K562 (cell line): Measurements from ENCODE around the gene RGS9. TPM values are rescaled to one million over a fixed set of nuclear protein-coding genes. Genes with fewer than 3 reads are reported as not detected.

Source experiments
- ARID1B ChIP-seq: fragments of 450-650 bp; IDR thresholded peaks from 2 replicates; pipeline ENCODE4 v1.6.1; 2016; ENCODE audit warnings: antibody characterized with exemption, mild to moderate bottlenecking, inconsistent platforms
- BDP1 ChIP-seq: IDR thresholded peaks from 3 replicates; pipeline ENCODE4 v1.6.1; 2011; ENCODE audit not compliant: insufficient read length, insufficient read depth
- BRD9 ChIP-seq: fragments of 450-650 bp; IDR thresholded peaks from 2 replicates; pipeline ENCODE4 v1.6.1; 2018; ENCODE audit warnings: low read depth; ENCODE audit not compliant: partially characterized antibody
- MAFF ChIP-seq: IDR thresholded peaks from 2 replicates; pipeline ENCODE4 v1.6.1; 2012; ENCODE audit warnings: low read length, improper control_type of control experiment
- MCM2 ChIP-seq: fragments of 450-650 bp; IDR thresholded peaks from 2 replicates; pipeline ENCODE4 v1.6.1; 2017; ENCODE audit warnings: low read depth, mild to moderate bottlenecking
- MTA3 ChIP-seq: fragments of 450-650 bp; formaldehyde crosslinking; IDR thresholded peaks from 2 replicates; pipeline ENCODE4 v1.6.1; 2017; ENCODE audit warnings: mild to moderate bottlenecking, borderline replicate concordance
- NR2C2 ChIP-seq, 2 experiments: fragments of 200-800 bp in 1 of 2; sonication (Bioruptor generic) in 1 of 2; sonication (generic) in 1 of 2; formaldehyde crosslinking in 1 of 2; IDR thresholded peaks; 2 replicates each; pipeline versions ENCODE4 v1.6.1 to v1.8.0; 2016 to 2022; ENCODE audit warnings: mild to moderate bottlenecking in 1 of 2, missing compliant biosample characterization in 1 of 2, missing genetic modification characterization in 1 of 2, missing genetic modification reagents in 1 of 2
- RBM14 ChIP-seq: fragments of 200-400 bp; formaldehyde crosslinking; IDR thresholded peaks from 2 replicates; pipeline ENCODE4 v1.6.1; 2018; ENCODE audit warnings: low read depth, mild to moderate bottlenecking, low read length, moderate library complexity, borderline replicate concordance; ENCODE audit not compliant: insufficient read depth
- RBM17 ChIP-seq: fragments of 200-400 bp; formaldehyde crosslinking; IDR thresholded peaks from 2 replicates; pipeline ENCODE4 v1.6.1; 2017; ENCODE audit warnings: low read depth, mild to moderate bottlenecking, low read length, borderline replicate concordance
- RFX7 ChIP-seq: fragments of 250-450 bp; sonication (Bioruptor Pico); IDR thresholded peaks from 2 replicates; pipeline ENCODE4 v1.5.1; 2021; ENCODE audit warnings: mild to moderate bottlenecking
- SIN3B ChIP-seq: fragments of 450-650 bp; IDR thresholded peaks from 2 replicates; pipeline ENCODE4 v1.6.1; 2017; ENCODE audit warnings: low read depth, mild to moderate bottlenecking, moderate library complexity
- SP2 ChIP-seq: IDR thresholded peaks from 2 replicates; pipeline ENCODE4 v1.6.1; 2011; ENCODE audit warnings: mild to moderate bottlenecking, low read depth, low read length, moderate library complexity; ENCODE audit not compliant: poor library complexity, severe bottlenecking; ENCODE audit errors: extremely low read depth
- TEAD2 ChIP-seq: fragments of 450-650 bp; IDR thresholded peaks from 2 replicates; pipeline ENCODE4 v1.6.1; 2016; ENCODE audit warnings: missing genetic modification characterization, control low read depth, missing compliant biosample characterization
- TGIF2 ChIP-seq: sonication (generic); formaldehyde crosslinking; IDR thresholded peaks from 2 replicates; pipeline ENCODE4 v1.8.1; 2022; ENCODE audit warnings: mild to moderate bottlenecking, missing genetic modification reagents, moderate library complexity
- ZFP1 ChIP-seq: fragments of 450-650 bp; formaldehyde crosslinking; IDR thresholded peaks from 2 replicates; pipeline ENCODE4 v1.4.0; 2020; ENCODE audit warnings: mild to moderate bottlenecking, mixed read lengths
- ZNF140 ChIP-seq: fragments of 250-450 bp; sonication (Bioruptor Pico); IDR thresholded peaks from 2 replicates; pipeline ENCODE4 v1.8.0; 2021; ENCODE audit warnings: moderate library complexity, mild to moderate bottlenecking, inconsistent platforms
- ZNF764 ChIP-seq: fragments of 250-450 bp; sonication (Bioruptor Pico); IDR thresholded peaks from 2 replicates; pipeline ENCODE4 v1.4.0; 2020; ENCODE audit warnings: low read depth, mild to moderate bottlenecking, moderate library complexity
- polyA plus RNA-seq, 8 experiments: library from polyadenylated mRNA; depleted of rRNA in 4 of 8; stranded (reverse) in 5 of 8; unstranded in 3 of 8; fragments of >200 nt; fragmentation: Nextera tagmentation in 2 of 8; fragmentation: Illumina TruSeq in 1 of 8; extraction: Ambion mirVana in 2 of 8; extraction: Trizol in 1 of 8; gene quantifications; 2 replicates each; pipeline versions ENCODE4 v1.2.1 to v1.2.3, GENCODE V29; 2011 to 2014; ENCODE audit warnings: inconsistent platforms in 1 of 8, missing spikeins in 1 of 8
- total RNA-seq, 7 experiments: library from RNA; depleted of rRNA in 6 of 7; stranded (reverse); fragments of >200 nt in 6 of 7; fragmentation: Illumina TruSeq in 2 of 7; extraction: Trizol in 2 of 7; gene quantifications; 2 replicates each; pipeline versions ENCODE4 v1.2.1 to v1.2.3, GENCODE V29; 2011 to 2021; ENCODE audit warnings: low replicate concordance in 1 of 7
- TF ChIP-seq, protein P1 (sequence below): fragments of 450-650 bp; IDR thresholded peaks from 2 replicates; pipeline ENCODE4 v1.6.1; 2017; ENCODE audit warnings: mild to moderate bottlenecking, moderate library complexity
- TF ChIP-seq, protein P2 (sequence below), 3 experiments: fragments of 200-800 bp in 1 of 3; fragments of 250-450 bp in 1 of 3; fragments of 450-650 bp in 1 of 3; sonication (Bioruptor Pico) in 1 of 3; sonication (Bioruptor generic) in 1 of 3; formaldehyde crosslinking in 1 of 3; IDR thresholded peaks; 2 replicates each; pipeline versions ENCODE4 v1.6.1 to v1.8.0; 2016 to 2022; ENCODE audit warnings: mild to moderate bottlenecking in 2 of 3, missing genetic modification characterization in 2 of 3, missing compliant biosample characterization in 1 of 3, moderate library complexity in 1 of 3
- TF ChIP-seq, protein P3 (sequence below): fragments of 450-650 bp; conservative IDR thresholded peaks from 2 replicates; pipeline ENCODE4 v1.6.1; 2016; ENCODE audit warnings: missing genetic modification characterization, low read depth, mild to moderate bottlenecking, control low read depth, missing compliant biosample characterization
- TF ChIP-seq, protein P4 (sequence below): fragments of 450-650 bp; IDR thresholded peaks from 2 replicates; pipeline ENCODE4 v1.6.1; 2016; ENCODE audit warnings: antibody characterized with exemption

The RGS9 gene
- total and polyA plus RNA-seq, 9 of the 15 experiments (the other 6 are each of a cell fraction or from before 2014, with no cell fraction given), result 0.18 to 1.4 (median 0.55) TPM

DNA sequence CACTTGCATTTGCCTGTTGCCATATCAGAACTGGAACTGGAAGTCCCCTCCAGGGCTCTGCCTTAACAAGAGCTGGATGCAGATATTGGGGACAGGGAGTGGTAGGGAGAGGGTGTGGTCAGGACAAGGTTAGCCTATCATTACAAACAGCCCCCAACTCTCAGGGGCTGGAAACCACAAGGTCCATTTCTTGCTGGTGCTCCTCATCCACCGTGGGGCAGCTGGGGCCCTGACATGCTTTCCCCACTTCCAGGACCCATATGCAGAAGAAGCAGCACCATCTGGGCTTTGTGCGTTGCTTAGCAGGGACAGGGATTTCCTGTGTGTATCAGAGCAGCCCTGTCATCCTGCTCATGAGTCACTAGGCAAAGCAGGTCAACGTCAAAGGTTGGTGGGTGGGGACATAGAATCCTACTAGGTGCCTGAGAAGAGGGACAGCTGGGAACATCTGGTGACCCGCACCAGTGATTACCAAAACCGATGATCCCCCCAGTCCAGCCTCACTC lies 26.9 kb downstream of the RGS9 start (continued):
- TF ChIP-seq, protein P1, sequence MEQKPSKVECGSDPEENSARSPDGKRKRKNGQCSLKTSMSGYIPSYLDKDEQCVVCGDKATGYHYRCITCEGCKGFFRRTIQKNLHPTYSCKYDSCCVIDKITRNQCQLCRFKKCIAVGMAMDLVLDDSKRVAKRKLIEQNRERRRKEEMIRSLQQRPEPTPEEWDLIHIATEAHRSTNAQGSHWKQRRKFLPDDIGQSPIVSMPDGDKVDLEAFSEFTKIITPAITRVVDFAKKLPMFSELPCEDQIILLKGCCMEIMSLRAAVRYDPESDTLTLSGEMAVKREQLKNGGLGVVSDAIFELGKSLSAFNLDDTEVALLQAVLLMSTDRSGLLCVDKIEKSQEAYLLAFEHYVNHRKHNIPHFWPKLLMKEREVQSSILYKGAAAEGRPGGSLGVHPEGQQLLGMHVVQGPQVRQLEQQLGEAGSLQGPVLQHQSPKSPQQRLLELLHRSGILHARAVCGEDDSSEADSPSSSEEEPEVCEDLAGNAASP, result no peak
- no peak for TF ChIP-seq MCM2
- TF ChIP-seq ZFP1 (CRISPR knock-in tag), result no peak
- no peak for TF ChIP-seq ZNF764
- no peak for TF ChIP-seq TEAD2
- TF ChIP-seq, protein P2, sequence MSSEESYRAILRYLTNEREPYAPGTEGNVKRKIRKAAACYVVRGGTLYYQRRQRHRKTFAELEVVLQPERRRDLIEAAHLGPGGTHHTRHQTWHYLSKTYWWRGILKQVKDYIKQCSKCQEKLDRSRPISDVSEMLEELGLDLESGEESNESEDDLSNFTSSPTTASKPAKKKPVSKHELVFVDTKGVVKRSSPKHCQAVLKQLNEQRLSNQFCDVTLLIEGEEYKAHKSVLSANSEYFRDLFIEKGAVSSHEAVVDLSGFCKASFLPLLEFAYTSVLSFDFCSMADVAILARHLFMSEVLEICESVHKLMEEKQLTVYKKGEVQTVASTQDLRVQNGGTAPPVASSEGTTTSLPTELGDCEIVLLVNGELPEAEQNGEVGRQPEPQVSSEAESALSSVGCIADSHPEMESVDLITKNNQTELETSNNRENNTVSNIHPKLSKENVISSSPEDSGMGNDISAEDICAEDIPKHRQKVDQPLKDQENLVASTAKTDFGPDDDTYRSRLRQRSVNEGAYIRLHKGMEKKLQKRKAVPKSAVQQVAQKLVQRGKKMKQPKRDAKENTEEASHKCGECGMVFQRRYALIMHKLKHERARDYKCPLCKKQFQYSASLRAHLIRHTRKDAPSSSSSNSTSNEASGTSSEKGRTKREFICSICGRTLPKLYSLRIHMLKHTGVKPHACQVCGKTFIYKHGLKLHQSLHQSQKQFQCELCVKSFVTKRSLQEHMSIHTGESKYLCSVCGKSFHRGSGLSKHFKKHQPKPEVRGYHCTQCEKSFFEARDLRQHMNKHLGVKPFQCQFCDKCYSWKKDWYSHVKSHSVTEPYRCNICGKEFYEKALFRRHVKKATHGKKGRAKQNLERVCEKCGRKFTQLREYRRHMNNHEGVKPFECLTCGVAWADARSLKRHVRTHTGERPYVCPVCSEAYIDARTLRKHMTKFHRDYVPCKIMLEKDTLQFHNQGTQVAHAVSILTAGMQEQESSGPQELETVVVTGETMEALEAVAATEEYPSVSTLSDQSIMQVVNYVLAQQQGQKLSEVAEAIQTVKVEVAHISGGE (CRISPR knock-in tag; IDR thresholded peaks at IDR 0.05), result no peak
- TF ChIP-seq RFX7 (CRISPR knock-in tag), result no peak
- TF ChIP-seq, protein P3, sequence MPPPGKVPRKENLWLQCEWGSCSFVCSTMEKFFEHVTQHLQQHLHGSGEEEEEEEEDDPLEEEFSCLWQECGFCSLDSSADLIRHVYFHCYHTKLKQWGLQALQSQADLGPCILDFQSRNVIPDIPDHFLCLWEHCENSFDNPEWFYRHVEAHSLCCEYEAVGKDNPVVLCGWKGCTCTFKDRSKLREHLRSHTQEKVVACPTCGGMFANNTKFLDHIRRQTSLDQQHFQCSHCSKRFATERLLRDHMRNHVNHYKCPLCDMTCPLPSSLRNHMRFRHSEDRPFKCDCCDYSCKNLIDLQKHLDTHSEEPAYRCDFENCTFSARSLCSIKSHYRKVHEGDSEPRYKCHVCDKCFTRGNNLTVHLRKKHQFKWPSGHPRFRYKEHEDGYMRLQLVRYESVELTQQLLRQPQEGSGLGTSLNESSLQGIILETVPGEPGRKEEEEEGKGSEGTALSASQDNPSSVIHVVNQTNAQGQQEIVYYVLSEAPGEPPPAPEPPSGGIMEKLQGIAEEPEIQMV, result no peak
- TF ChIP-seq ARID1B, result peak; percentile 55; the same call in 1 of the 2 replicates
- TF ChIP-seq BDP1, result no peak
- TF ChIP-seq BRD9, result no peak
- TF ChIP-seq NR2C2 (CRISPR knock-in tag; IDR thresholded peaks at IDR 0.05), result no peak
- peak; percentile 56; the same call in 1 of the 2 replicates for TF ChIP-seq NR2C2 (tag; IDR thresholded peaks at IDR 0.05)
- TF ChIP-seq SIN3B, result no peak
- TF ChIP-seq, protein P4, sequence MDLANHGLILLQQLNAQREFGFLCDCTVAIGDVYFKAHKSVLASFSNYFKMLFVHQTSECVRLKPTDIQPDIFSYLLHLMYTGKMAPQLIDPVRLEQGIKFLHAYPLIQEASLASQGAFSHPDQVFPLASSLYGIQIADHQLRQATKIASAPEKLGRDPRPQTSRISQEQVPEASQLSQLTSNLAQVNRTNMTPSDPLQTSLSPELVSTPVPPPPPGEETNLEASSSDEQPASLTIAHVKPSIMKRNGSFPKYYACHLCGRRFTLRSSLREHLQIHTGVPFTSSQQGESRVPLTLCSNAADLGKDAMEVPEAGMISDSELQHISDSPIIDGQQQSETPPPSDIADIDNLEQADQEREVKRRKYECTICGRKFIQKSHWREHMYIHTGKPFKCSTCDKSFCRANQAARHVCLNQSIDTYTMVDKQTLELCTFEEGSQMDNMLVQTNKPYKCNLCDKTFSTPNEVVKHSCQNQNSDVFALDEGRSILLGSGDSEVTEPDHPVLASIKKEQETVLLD, result no peak
- TF ChIP-seq MTA3, result no peak
- TF ChIP-seq ZNF140, result no peak
- no peak for TF ChIP-seq TGIF2 (CRISPR knock-in tag)
- TF ChIP-seq MAFF, result 0 out of 2 replicates have a peak, but pooled peaks have one; percentile 11
- no peak for TF ChIP-seq RBM17
- no peak for TF ChIP-seq SP2
- TF ChIP-seq RBM14, result no peak
